Measurements from ENCODE around the gene NIPBL. TPM values are rescaled to one million over a fixed set of nuclear protein-coding genes. Genes with fewer than 3 reads are reported as not detected.

NIPBL gene
- total and polyA plus RNA-seq, 10 of the 15 experiments (the other 5 are each of a cell fraction or from before 2014, with no cell fraction given), result 10.4 to 50.4 (median 20.2) TPM

DNA sequence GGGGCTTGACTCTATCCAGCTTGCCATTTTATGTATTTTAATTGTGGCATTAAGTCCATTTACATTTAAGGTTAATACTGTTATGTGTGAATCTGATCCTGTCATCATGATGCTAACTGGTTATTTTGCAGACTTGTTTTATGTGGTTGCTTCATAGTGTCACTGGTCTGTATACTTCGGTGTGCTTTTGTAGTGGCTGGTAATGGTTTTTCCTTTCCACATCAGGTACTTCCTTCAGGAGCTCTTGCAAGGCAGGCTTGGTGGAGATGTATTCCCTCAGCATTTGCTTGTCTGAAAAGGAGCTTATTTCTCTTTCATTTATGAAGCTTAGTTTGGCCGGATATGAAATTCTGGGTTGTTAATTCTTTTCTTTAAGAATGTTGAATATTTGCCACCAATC lies 226.7 kb downstream of the NIPBL start:
- DNase-seq (ENCODE audit: low read depth, low spot score) (no peak), ATAC-seq (no peak), FAIRE-seq (no peak)
- ChIA-PET CTCF (no interaction called here), POLR2A (interaction anchor here (1.1 kb wide), 1 partner anchor 28 kb away, joined by 4 read pairs; no protein-coding TSS in a partner anchor), RAD21 (ENCODE audit: unreplicated experiment) (interaction anchor here (0.9 kb wide), 1 partner anchor 8 kb away, joined by 3 read pairs; no protein-coding TSS in a partner anchor), SMC1A (ENCODE audit: uncharacterized antibody, unreplicated experiment) (interaction anchor here (1.0 to 1.7 kb wide), 5 partner anchors 8 to 17 kb away, joined by 3 to 5 read pairs (median 4); no protein-coding TSS in a partner anchor)
- Histone ChIP-seq H3K27ac (ENCODE audit: control insufficient read depth, insufficient read depth) (no peak overlapping the region), H3K9ac (ENCODE audit: control insufficient read depth, insufficient read depth, low read length) (no peak overlapping the region), H3K4me2 (ENCODE audit: control insufficient read depth, insufficient read depth) (no peak overlapping the region), H3K4me3 (no peak overlapping the region), H3K4me1 (ENCODE audit: control insufficient read depth, insufficient read depth, low read length) (no peaks in the 10 kb centered on the region), H2AFZ (ENCODE audit: control insufficient read depth, low read depth, low read length) (no peak overlapping the region), H4K20me1 (ENCODE audit: control insufficient read depth, insufficient read depth) (no peaks in the 10 kb centered on the region), H3K79me2 (ENCODE audit: control insufficient read depth, insufficient read depth, low read length) (no peaks in the 10 kb centered on the region), H3K36me3 (ENCODE audit: control insufficient read depth in 2 of 2, insufficient read depth in 2 of 2, low read length in 1 of 2) (0 out of 4 replicates have a peak, but pooled peaks cover 0 to 1% of the 10 kb centered on the region in 2 experiments), H3K9me3 (replicated peaks; ENCODE audit: control insufficient read depth, insufficient read depth, low read length) (no peaks in the 10 kb centered on the region), H3K27me3 (replicated peaks in 1 of 2; ENCODE audit: control insufficient read depth in 2 of 2, insufficient read depth in 2 of 2, low read length in 1 of 2) (no peaks in the 10 kb centered on the region)
- BruUV-seq (replicated peaks), result no TSS peak
- in situ Hi-C loops (cut with MboI) (no loop called here), intact Hi-C loops (cut with micrococcal nuclease; ENCODE audit: unreplicated experiment) (no loop called here)
- WGBS (ENCODE audit: insufficient coverage, insufficient replicate concordance, low lambda C conversion rate, missing lambda C conversion rate), result 69% methylated on average over 2 of the region's 2 CpGs
- TF ChIP-seq NR2F1 (conservative IDR thresholded peaks at IDR 0.05), result no peak
- no peak for TF ChIP-seq SMARCA5 (IDR thresholded peaks at IDR 0.05)
- TF ChIP-seq SKIL (IDR thresholded peaks at IDR 0.05; ENCODE audit: low read depth, poor library complexity, severe bottlenecking), result no peak
- TF ChIP-seq POLR2AphosphoS2 (IDR thresholded peaks at IDR 0.05; ENCODE audit: low read depth, low read length), result no peak
- no peak for TF ChIP-seq HCFC1 (IDR thresholded peaks at IDR 0.05; ENCODE audit: low read length)
- no peak for TF ChIP-seq ZBED1 (IDR thresholded peaks at IDR 0.05; ENCODE audit: borderline replicate concordance)
- TF ChIP-seq HDAC2 (IDR thresholded peaks at IDR 0.05), result no peak
- TF ChIP-seq RUNX3 (IDR thresholded peaks at IDR 0.05; ENCODE audit: low read length), result no peak
- TF ChIP-seq CBX5 (IDR thresholded peaks at IDR 0.05; ENCODE audit: low read depth), result no peak
- no peak for TF ChIP-seq IRF4 (IDR thresholded peaks at IDR 0.05; ENCODE audit: low read depth, low read length)
- TF ChIP-seq CREM (IDR thresholded peaks at IDR 0.05; ENCODE audit: low read depth), result no peak
- TF ChIP-seq STAT1 (conservative IDR thresholded peaks at IDR 0.05), result no peak
- TF ChIP-seq, protein P1, sequence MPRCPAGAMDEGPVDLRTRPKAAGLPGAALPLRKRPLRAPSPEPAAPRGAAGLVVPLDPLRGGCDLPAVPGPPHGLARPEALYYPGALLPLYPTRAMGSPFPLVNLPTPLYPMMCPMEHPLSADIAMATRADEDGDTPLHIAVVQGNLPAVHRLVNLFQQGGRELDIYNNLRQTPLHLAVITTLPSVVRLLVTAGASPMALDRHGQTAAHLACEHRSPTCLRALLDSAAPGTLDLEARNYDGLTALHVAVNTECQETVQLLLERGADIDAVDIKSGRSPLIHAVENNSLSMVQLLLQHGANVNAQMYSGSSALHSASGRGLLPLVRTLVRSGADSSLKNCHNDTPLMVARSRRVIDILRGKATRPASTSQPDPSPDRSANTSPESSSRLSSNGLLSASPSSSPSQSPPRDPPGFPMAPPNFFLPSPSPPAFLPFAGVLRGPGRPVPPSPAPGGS (IDR thresholded peaks at IDR 0.05; ENCODE audit: borderline replicate concordance, insufficient read depth, low read depth, low read length, poor library complexity, severe bottlenecking), result no peak
- TF ChIP-seq, protein P2, sequence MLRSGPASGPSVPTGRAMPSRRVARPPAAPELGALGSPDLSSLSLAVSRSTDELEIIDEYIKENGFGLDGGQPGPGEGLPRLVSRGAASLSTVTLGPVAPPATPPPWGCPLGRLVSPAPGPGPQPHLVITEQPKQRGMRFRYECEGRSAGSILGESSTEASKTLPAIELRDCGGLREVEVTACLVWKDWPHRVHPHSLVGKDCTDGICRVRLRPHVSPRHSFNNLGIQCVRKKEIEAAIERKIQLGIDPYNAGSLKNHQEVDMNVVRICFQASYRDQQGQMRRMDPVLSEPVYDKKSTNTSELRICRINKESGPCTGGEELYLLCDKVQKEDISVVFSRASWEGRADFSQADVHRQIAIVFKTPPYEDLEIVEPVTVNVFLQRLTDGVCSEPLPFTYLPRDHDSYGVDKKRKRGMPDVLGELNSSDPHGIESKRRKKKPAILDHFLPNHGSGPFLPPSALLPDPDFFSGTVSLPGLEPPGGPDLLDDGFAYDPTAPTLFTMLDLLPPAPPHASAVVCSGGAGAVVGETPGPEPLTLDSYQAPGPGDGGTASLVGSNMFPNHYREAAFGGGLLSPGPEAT (IDR thresholded peaks at IDR 0.05; ENCODE audit: low read depth), result no peak
- no peak for TF ChIP-seq ZNF207 (IDR thresholded peaks at IDR 0.05; ENCODE audit: borderline replicate concordance)
- TF ChIP-seq YBX1 (IDR thresholded peaks at IDR 0.05), result no peak
- no peak for TF ChIP-seq SUPT20H (IDR thresholded peaks at IDR 0.05; ENCODE audit: borderline replicate concordance, control insufficient read depth, low read depth, low read length)
- TF ChIP-seq RFX5 (IDR thresholded peaks at IDR 0.05; ENCODE audit: low read depth, low read length), result no peak
